GM19328 (cell line): ENCODE measurements around the gene SLC39A11.
"Not testable (repeated sequence)": the region's sequence is repeated elsewhere in the genome, so short reads cannot be mapped to it uniquely, and the experiment has no call there.

Source experiments
- ATAC-seq: cut with Tn5 transposase; IDR thresholded peaks from one replicate; pipeline ENCODE4 v1.9.1; 2021; ENCODE audit warnings: mild to moderate bottlenecking, moderate library complexity; ENCODE audit not compliant: unreplicated experiment

The SLC39A11 gene

DNA sequence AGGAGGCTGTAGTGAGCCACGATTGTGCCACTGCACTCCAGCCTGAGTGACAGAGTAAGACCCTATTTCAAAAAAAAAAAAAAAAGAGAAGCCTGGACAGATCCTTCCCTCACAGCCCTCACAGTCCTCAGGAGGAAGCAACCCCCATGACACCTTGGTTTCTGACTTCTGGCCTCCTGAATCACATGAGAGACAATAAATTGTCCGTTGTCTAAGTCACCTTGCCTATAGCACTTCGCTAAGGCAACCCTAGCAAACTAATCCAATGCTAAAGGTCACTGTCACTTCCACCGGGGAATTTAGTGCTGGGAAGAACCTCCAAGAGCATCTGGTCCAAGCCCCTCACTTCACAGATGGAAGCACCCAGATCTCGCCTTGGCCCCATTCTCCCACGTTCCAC lies 18.9 kb upstream of the SLC39A11 start:
- no peak for ATAC-seq

GRCh38 chr17:73107191-73107590 lies 14.7 kb upstream of the SLC39A11 start:
- no peak for ATAC-seq

GRCh38 chr17:73105431-73105830 lies 12.9 kb upstream of the SLC39A11 start:
- ATAC-seq = no peak

GRCh38 chr17:73104450-73104849 lies 12.0 kb upstream of the SLC39A11 start:
- no peak for ATAC-seq

DNA sequence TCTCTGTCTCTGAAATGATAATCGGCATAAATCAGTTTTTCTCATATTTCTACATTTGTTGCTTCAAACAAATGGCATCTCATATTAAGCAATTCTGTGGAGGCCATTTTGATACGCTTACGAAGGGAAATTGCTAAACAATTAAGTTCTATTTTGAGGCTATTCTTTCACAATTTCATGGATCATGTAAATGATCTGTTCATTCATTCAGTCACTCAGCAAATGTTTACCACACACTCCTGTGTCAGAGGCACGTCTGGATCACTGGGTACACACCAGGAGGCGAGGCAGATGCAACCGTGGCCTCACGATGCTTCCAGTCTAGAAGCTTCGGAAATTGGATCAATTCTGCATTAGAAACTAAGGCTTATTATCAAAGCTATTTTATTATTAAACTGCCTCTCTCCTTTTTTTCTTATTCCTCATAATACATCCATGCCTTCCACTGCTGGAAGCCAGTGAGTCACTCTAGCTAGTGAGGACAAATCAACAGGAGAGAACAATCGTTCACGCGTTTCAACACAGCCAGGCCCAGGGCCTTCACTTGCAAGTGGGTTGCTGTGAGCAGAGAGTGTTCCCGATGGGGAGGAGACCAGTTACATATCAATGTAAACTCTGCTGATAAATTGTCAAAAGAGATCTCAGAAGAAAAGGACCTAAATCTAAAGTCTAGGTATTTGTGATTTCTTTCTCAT lies 11.3 kb upstream of the SLC39A11 start:
- ATAC-seq = no peak

DNA sequence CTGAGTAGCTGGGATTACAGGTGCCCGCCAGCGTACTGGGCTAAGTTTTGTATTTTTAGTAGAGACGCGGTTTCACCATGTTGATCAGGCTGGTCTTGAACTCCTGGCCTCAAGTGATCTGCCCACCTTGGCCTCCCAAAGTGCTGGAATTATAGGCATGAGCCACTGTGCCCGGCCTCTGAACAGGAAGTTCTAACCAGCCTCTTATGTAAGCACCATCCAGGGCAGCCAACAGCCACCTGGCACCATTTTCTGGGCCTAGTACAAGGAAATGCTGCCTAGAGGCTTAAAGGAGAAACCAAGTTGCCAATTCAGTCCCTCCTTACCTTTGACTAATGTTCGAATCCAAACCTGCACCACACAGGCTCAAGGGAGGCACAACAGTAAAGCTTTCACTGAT lies 8.5 kb upstream of the SLC39A11 start:
- ATAC-seq = no peak

DNA sequence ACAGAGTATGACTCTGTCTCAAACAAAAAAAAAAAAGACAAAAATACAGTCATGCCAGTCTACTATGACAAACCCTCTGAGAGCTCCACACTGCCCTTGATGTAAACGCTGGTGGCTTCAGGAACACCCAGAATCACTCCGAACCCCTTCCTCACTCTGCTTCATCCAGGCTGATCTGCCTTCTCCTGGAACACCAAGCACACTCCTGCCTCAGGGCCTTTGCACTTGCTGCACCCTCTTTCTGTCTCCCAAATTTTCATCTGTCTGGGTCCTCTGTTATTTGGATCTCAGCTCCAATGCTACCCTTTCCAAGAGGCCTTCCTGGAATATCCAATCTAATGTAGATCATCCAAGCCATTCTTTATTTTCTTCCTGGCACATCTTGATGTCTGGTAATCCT lies 7.9 kb upstream of the SLC39A11 start:
- ATAC-seq = no peak

- ATAC-seq = no peak
Observed at GRCh38 chr17:73099511-73099910, 7.0 kb upstream of the SLC39A11 start.

DNA sequence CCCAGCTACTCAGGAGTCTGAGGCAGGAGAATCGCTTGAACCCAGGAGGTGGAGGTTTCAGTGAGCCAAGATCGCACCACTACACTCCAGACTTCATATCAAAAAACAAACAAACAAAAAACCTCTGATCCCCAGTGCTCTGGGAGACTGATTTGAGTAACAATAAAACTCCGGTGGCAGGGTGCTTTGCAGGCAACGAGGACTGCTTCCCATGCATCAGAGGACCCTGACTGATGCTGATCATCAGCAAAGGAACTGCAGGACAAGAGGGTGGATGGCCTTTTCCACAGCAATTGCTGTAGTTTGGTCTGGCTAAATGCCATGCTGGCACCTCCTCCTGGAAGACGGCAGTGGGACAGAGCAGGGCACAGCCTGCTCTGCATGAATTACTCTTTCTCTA lies 6.4 kb upstream of the SLC39A11 start:
- ATAC-seq = no peak

DNA sequence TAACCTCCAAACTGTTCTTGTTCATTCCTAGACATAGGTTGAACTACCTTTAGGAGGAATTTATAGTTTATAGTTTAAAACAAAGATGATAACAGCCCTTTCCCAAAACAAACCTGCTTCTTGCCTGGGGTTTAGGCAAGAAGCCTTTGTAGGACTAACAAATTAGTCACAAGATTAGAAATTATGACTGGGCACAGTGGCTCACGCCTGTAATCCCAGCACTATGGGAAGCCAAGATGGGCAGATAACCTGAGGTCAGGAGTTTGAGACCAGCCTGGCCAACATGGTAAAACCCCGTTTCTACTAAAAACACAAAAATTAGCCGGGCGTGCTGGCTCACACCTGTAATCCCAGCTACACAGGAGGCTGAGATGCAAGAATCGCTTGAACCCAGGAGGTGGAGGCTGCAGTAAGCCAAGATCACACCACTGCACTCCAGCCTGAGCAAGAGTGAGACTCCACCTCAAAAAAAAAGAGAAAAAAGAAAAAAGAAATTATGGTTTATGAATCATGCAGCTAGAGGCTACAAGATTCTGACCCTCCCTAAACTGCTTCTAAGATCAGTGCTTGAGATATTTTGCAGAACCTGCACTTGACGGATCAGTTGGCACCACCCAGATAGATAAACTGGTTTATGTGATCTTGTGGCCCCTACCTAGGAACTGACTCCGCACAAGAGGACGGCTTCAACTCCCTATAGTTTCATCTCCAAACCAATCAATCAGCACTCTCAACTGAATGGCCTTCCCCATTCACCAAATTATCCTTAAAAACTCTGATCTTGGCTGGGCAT lies 5.7 kb upstream of the SLC39A11 start:
- not testable (repeated sequence) for ATAC-seq

- no peak for ATAC-seq
Observed at GRCh38 chr17:73096866-73097265, 4.4 kb upstream of the SLC39A11 start.

GRCh38 chr17:73096211-73096610 lies 3.7 kb upstream of the SLC39A11 start:
- no peak for ATAC-seq

- ATAC-seq = no peak
Observed at GRCh38 chr17:73093286-73093685, 798 bp upstream of the SLC39A11 start.

DNA sequence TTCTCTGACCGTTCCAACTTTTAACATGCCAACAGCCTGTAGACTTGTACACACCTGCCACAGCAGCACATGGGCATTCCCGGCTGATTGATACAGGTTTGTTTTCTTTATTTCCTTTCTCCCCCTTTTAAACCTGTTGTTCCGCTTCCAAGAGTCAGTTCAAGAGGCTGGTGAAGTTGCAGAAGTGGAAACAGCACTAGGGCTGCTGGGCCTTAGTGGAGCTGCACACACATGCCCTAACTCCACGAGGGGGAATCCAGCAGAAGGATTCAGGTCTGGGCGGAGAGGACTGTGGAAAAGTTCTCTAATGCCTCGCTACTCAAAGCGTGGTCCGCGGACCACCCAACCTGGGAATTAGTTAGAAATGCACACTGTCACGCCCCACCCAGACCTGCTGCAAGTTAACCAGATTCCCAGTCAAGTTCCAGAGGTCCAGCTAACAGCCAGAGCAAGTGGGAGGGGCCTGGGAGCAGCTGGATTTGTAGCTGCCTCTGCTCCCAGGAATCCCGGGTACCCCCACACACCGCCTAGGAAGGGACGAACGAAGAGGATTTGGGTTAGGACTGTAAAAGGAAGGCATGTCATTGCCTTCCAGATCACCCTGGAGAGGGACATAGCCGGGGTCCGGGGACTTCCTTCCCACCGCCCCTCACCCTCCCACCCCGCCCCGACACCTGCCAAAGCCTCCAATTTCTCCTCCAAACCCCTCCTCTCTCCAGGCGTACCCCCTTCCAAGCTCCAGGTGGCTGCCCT lies 542 bp downstream of the SLC39A11 start:
- no peak for ATAC-seq

DNA sequence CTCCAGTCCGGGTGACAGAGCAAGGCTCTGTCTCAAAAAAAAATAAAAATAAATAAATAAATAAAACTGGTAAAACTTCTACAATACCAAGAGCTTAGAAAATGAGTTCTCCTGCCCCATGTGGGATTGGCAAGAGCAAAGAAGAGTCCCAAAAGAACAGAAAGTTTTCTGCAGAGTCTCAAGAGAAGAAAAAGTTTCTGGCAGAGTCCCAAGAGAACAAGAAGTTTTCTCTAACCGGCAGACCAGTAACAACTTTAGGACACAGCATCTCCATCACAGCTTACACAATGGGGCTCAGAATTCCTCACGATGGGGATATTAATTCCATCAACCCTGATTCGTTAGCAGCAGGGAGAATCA lies 1.1 kb downstream of the SLC39A11 start:
- no peak for ATAC-seq

- no peak for ATAC-seq
Observed at GRCh38 chr17:73090396-73091202, 1.9 kb downstream of the SLC39A11 start.

DNA sequence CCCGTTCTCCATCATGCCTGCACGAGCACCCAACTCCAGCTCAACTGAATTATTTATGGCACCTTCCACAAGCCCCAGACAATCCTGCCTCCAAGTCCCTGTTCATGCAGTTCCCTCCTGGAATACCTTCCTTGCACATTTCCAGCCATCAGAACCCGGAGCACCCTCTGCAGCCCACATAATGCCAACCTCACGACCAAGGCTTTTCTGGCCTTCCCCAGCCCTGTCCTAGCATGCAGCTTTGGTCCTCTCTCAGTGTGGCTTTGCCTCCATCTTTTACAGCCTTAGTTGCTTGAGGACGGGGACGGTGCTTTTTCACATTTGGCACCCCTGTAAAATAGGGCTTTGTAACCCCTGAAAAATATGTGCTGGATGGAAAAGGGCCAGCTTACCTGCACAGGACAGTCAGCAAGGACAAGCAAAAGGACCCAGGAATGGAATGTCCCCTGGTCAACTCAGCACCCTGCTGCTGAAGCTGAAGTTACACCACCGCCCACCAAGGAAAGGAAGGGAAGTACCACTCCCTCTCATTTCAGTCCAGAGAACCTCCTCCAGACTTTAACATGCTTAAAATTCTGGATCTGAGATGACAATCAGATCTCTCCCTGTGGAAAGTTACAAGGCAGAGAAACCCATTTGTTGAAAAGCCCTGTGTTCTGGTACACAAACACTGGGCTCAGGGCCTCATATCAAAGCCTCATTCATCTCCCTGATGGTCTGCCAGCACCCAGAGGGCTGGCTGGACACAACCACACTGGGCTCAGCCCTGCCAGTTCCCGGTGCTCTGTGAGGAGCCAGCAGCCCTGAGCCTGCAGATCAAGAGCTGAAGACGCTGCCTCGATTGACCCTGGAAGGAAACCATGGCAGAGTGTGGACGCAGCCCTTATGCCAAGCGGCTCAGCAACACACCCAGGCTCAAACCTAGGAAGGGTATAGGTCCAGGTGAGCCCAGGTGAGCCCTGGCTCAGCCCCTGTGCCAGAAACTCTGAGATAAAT lies 2.9 kb downstream of the SLC39A11 start:
- no peak for ATAC-seq

- no peak for ATAC-seq
Observed at GRCh38 chr17:73088561-73088960, 3.9 kb downstream of the SLC39A11 start.

DNA sequence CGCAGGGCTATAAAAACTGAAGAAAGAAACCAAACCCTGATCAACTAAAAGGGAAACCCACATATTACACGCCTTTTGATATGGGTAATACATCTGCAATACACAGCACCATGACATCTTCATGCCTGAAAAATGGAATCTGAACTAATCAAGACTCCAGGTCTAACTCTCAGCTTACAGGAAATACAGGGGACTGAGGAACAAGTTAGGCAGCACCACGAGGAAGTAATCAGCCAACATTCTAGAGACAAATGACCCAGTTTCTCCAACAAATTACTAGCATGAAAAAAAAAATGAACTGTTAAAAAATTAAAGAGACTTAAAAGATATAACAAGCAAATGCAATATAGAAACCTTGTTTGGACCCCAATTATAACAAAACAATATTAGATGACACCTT lies 9.1 kb downstream of the SLC39A11 start:
- ATAC-seq = no peak

GRCh38 chr17:73074566-73074965 lies 17.9 kb downstream of the SLC39A11 start:
- ATAC-seq = no peak
